H1 (cell line): ENCODE data around the gene TNFAIP2.

Experiments used
- CTCF ChIP-seq, 3 experiments: IDR thresholded peaks; 1 replicate in 2 of 3; 2 replicates in 1 of 3; pipeline versions ENCODE4 v1.5.1 to v1.6.1; 2011; ENCODE audit warnings: low read length in 3 of 3, mild to moderate bottlenecking in 3 of 3, inconsistent platforms in 2 of 3, low read depth in 1 of 3, moderate library complexity in 1 of 3; ENCODE audit not compliant: insufficient read depth in 1 of 3; ENCODE audit errors: control extremely low read depth in 1 of 3
- EP300 ChIP-seq, 2 experiments: IDR thresholded peaks; 1 replicate in 1 of 2; 2 replicates in 1 of 2; pipeline ENCODE4 v1.6.1; 2011 to 2012; ENCODE audit warnings: low read depth in 2 of 2, low read length in 2 of 2, mild to moderate bottlenecking in 2 of 2, borderline replicate concordance in 1 of 2, inconsistent platforms in 1 of 2, moderate library complexity in 1 of 2
- GABPA ChIP-seq: IDR thresholded peaks from 2 replicates; pipeline ENCODE4 v1.6.1; 2011; ENCODE audit warnings: mild to moderate bottlenecking, low read length, moderate library complexity, borderline replicate concordance; ENCODE audit not compliant: insufficient read depth
- JUND ChIP-seq: IDR thresholded peaks from 2 replicates; pipeline ENCODE4 v1.6.1; 2011; ENCODE audit warnings: mild to moderate bottlenecking, improper control_type of control experiment, low read length
- KDM5A ChIP-seq: fragments of 200-600 bp; IDR thresholded peaks from 2 replicates; pipeline ENCODE4 v1.7.1; 2012; ENCODE audit warnings: mild to moderate bottlenecking, low read length, inconsistent platforms, mixed read lengths
- POLR2A ChIP-seq, 2 experiments: IDR thresholded peaks; 1 replicate in 1 of 2; 2 replicates in 1 of 2; pipeline ENCODE4 v1.6.1; 2011; ENCODE audit warnings: low read depth in 2 of 2, low read length in 2 of 2, mild to moderate bottlenecking in 2 of 2; ENCODE audit errors: control extremely low read depth in 1 of 2
- POLR2AphosphoS5 ChIP-seq: IDR thresholded peaks from 2 replicates; pipeline ENCODE4 v1.6.1; 2011; ENCODE audit warnings: low read depth, low read length
- ZNF274 ChIP-seq: IDR thresholded peaks from 2 replicates; pipeline ENCODE4 v1.7.0; 2012; ENCODE audit warnings: low read length, borderline replicate concordance; ENCODE audit errors: extremely low read depth
- TF ChIP-seq, protein P1 (sequence below): IDR thresholded peaks from 2 replicates; pipeline ENCODE4 v1.6.1; 2011; ENCODE audit warnings: low read depth, mild to moderate bottlenecking, low read length; ENCODE audit not compliant: insufficient read depth

GRCh38 chr14:103127356-103127755 lies 4.1 kb downstream of the TNFAIP2 start:
- no peak for TF ChIP-seq JUND
- no peak for TF ChIP-seq EP300 (IDR thresholded peaks at IDR 0.05; ENCODE audit: borderline replicate concordance in 1 of 2, low read depth in 2 of 2, low read length in 2 of 2)
- no peak for TF ChIP-seq CTCF (IDR thresholded peaks at IDR 0.05; ENCODE audit: control extremely low read depth in 1 of 3, insufficient read depth in 1 of 3, low read depth in 1 of 3, low read length in 3 of 3)
- TF ChIP-seq GABPA: no peak
- TF ChIP-seq ZNF274: no peak
- TF ChIP-seq KDM5A: no peak
- TF ChIP-seq, protein P1, sequence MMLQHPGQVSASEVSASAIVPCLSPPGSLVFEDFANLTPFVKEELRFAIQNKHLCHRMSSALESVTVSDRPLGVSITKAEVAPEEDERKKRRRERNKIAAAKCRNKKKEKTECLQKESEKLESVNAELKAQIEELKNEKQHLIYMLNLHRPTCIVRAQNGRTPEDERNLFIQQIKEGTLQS: no peak
- TF ChIP-seq POLR2A (IDR thresholded peaks at IDR 0.05; ENCODE audit: control extremely low read depth in 1 of 2, low read depth in 2 of 2, low read length in 2 of 2): no peak
- TF ChIP-seq POLR2AphosphoS5: no peak
